ENCODE measurements around the gene RHEBL1. TPM values are rescaled to one million over a fixed set of nuclear protein-coding genes. Genes with fewer than 3 reads are reported as not detected.

The RHEBL1 gene
- total RNA-seq, 1 donor from 2014 or later = not detected

DNA sequence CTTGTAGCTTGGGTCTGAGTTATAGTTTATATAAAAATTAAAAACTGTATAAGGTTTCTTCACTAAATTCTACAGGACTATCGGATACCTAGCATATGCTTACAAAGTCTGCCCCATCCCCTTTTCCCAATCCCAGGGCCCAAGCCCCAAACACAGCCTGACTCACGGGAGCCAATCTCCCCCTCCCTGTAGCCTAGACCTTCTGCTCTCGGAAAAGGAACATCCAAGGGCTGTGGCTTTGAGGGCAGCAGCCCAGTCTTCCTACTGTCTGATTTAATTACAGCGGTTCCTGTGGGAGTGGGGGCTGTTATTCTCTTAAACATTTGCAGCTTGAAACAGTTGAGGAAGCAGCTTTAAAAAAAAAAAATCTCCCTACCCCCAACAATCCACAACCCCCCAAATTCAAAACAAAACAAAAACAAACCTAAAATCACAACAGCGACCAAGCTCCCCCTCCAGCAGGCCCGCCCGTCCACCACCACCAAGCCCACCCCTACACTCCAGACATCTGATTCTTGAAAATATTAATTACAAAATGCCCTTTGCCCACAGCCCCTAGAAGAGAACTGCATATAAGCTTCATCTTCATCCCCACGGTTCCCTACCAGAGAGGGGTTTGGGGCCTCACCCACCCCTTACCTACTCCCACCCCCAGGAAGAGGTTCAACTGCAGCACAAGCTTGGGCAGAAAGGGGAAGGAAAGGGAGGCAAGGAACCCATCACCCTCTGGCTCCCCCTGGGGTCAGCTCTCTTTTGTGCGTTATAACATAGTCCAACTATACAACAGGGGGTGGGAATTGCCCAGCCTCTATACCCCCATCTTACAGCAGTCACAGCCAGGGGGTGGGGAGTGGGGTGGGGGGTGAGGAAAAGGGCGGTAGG lies 50.1 kb downstream of the RHEBL1 start:
- peak overlapping the region; percentile 93 for H3K4me3 ChIP-seq
- H3K27me3 ChIP-seq (ENCODE audit: low read depth) = no peaks in the 10 kb centered on the region
- H3K27ac ChIP-seq (replicated peaks) = peak overlapping the region; percentile 97
- H3K36me3 ChIP-seq = peaks cover 42% of the 10 kb centered on the region
- intact Hi-C loops (cut with micrococcal nuclease) = no loop called here
- H3K4me1 ChIP-seq = peaks cover 46% of the 10 kb centered on the region
- H3K9me3 ChIP-seq (replicated peaks) = no peaks in the 10 kb centered on the region
- TF ChIP-seq CTCF (IDR thresholded peaks at IDR 0.05; ENCODE audit: borderline replicate concordance) = no peak
- DNase-seq = no peak

GRCh38 chr12:49019120-49019430 lies 50.7 kb downstream of the RHEBL1 start:
- intact Hi-C loops (cut with micrococcal nuclease) = no loop called here
- no peaks in the 10 kb centered on the region for H3K27me3 ChIP-seq (ENCODE audit: low read depth)
- peaks cover 52% of the 10 kb centered on the region for H3K4me1 ChIP-seq
- DNase-seq = no peak
- no peak for TF ChIP-seq CTCF (IDR thresholded peaks at IDR 0.05; ENCODE audit: borderline replicate concordance)
- peak overlapping the region; percentile 97 for H3K27ac ChIP-seq (replicated peaks)
- peaks cover 36% of the 10 kb centered on the region for H3K36me3 ChIP-seq
- no peaks in the 10 kb centered on the region for H3K9me3 ChIP-seq (replicated peaks)
- peak overlapping the region; percentile 93 for H3K4me3 ChIP-seq

GRCh38 chr12:49018261-49019119 lies 51.3 kb downstream of the RHEBL1 start, which contains the start of gene PRKAG1:
PRKAG1 (minus strand) TSS chr12:49018776; CDS start chr12:49018740, 36 bp downstream.
- Histone ChIP-seq H3K9me3 (replicated peaks) (no peaks in the 10 kb centered on the region), H3K4me3 (peak within 1 kb of the TSS; percentile 93), H3K27me3 (ENCODE audit: low read depth) (no peaks in the 10 kb centered on the region), H3K4me1 (peaks cover 58% of the 10 kb centered on the region), H3K27ac (replicated peaks) (peak within 1 kb of the TSS; percentile 97), H3K36me3 (peaks cover 30% of the 10 kb centered on the region)
- intact Hi-C loops (cut with micrococcal nuclease) = no loop called here
- TF ChIP-seq CTCF (IDR thresholded peaks at IDR 0.05; ENCODE audit: borderline replicate concordance) = peak; percentile 53
- DNase-seq = peak; percentile 96

DNA sequence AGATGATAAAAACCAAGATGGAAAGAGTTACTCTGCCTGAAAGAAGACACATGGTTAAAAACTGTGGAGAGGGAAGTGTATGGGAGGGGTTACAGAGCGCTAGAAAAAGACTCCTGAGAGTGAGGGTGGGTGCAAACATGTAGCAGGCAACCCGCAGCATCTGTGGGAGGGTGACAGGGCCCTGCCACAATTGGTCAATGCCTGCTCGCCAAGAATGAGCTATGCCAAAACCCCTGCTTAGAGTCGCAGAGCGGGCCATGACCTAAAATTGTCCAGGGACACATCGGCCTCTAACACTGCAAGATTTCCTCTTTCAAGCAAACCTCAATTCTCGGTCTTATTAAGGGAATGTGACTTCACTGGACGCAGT lies 51.9 kb downstream of the RHEBL1 start:
- H3K36me3 ChIP-seq = peaks cover 26% of the 10 kb centered on the region
- peak overlapping the region; percentile 93 for H3K4me3 ChIP-seq
- no peak for TF ChIP-seq CTCF (IDR thresholded peaks at IDR 0.05; ENCODE audit: borderline replicate concordance)
- no peak for DNase-seq
- peak overlapping the region; percentile 97 for H3K27ac ChIP-seq (replicated peaks)
- no peaks in the 10 kb centered on the region for H3K9me3 ChIP-seq (replicated peaks)
- intact Hi-C loops (cut with micrococcal nuclease) = no loop called here
- no peaks in the 10 kb centered on the region for H3K27me3 ChIP-seq (ENCODE audit: low read depth)
- peaks cover 63% of the 10 kb centered on the region for H3K4me1 ChIP-seq

GRCh38 chr12:49015196-49015595 lies 54.6 kb downstream of the RHEBL1 start:
- no peak for DNase-seq
- no peaks in the 10 kb centered on the region for H3K9me3 ChIP-seq (replicated peaks)
- peaks cover 29% of the 10 kb centered on the region for H3K36me3 ChIP-seq
- no peak for TF ChIP-seq CTCF (IDR thresholded peaks at IDR 0.05; ENCODE audit: borderline replicate concordance)
- H3K4me3 ChIP-seq = no peak overlapping the region
- intact Hi-C loops (cut with micrococcal nuclease) = no loop called here
- H3K27me3 ChIP-seq (ENCODE audit: low read depth) = no peaks in the 10 kb centered on the region
- peaks cover 64% of the 10 kb centered on the region for H3K4me1 ChIP-seq
- H3K27ac ChIP-seq (replicated peaks) = no peak overlapping the region

Other genes starting within 250 kb of the RHEBL1 start
- 36.6 TPM for gene DDX23, start 217.8 kb downstream of the RHEBL1 start, total RNA-seq
- gene RND1, start 204.1 kb downstream of the RHEBL1 start, total RNA-seq = 0.47 TPM
- 4.3 TPM for gene FKBP11, start 144.5 kb downstream of the RHEBL1 start, total RNA-seq
- gene ARF3, start 112.5 kb downstream of the RHEBL1 start, total RNA-seq = 49.6 TPM
- 0.44 TPM for gene WNT10B, start 98.2 kb downstream of the RHEBL1 start, total RNA-seq
- not detected for gene WNT1, start 91.7 kb downstream of the RHEBL1 start, total RNA-seq
- 1.4 TPM for gene DDN, start 70.6 kb downstream of the RHEBL1 start, total RNA-seq
- 104 TPM for gene PRKAG1, start 51.2 kb downstream of the RHEBL1 start, total RNA-seq
- gene KMT2D, start 9.2 kb downstream of the RHEBL1 start, total RNA-seq = 38.5 TPM
- gene DHH, start 24.8 kb upstream of the RHEBL1 start, total RNA-seq = 0.41 TPM
- gene LMBR1L, start 40.9 kb upstream of the RHEBL1 start, total RNA-seq = 27.5 TPM
- 318 TPM for gene TUBA1B, start 61.4 kb upstream of the RHEBL1 start, total RNA-seq
- gene TUBA1A, start 119.1 kb upstream of the RHEBL1 start, total RNA-seq = 102 TPM
- 35.0 TPM for gene TUBA1C, start 195.1 kb upstream of the RHEBL1 start, total RNA-seq
- not detected for gene PRPH, start 225.2 kb upstream of the RHEBL1 start, total RNA-seq

All from left ventricle myocardium inferior (tissue), 1 donor.